ENCODE measurements around the gene CPNE9.

GRCh38 chr3:9676785-9677184, 26.8 kb upstream of the CPNE9 start:
- TF ChIP-seq EZH2 (IDR thresholded peaks at IDR 0.05; ENCODE audit: low read length, unreplicated experiment) (no peak), CTCF (conservative IDR thresholded peaks at IDR 0.05; ENCODE audit: low read depth, low read length) (no peak)
